HG03025 (cell line): ENCODE data around the gene ATP6V1G3.
A peak's percentile ranks its signal among the peaks of the same experiment; 100 is the strongest.
"Not testable (repeated sequence)": the region's sequence is repeated elsewhere in the genome, so short reads cannot be mapped to it uniquely, and the experiment has no call there.

Experiments used
- ATAC-seq: cut with Tn5 transposase; IDR thresholded peaks from one replicate; pipeline ENCODE4 v1.9.1; 2021; ENCODE audit warnings: mild to moderate bottlenecking, moderate library complexity; ENCODE audit not compliant: unreplicated experiment, low FRiP score

The ATP6V1G3 gene

GRCh38 chr1:198543670-198544260 is 3.3 kb upstream of the ATP6V1G3 start:
- ATAC-seq: peak; percentile 87

- ATAC-seq: no peak
Observed at GRCh38 chr1:198542632-198543031, 2.2 kb upstream of the ATP6V1G3 start.

GRCh38 chr1:198541737-198542136 is 1.3 kb upstream of the ATP6V1G3 start:
- no peak for ATAC-seq

- ATAC-seq: no peak
Observed at GRCh38 chr1:198538579-198539364, 1.7 kb downstream of the ATP6V1G3 start.

- ATAC-seq: no peak
Observed at GRCh38 chr1:198535631-198536030, 4.8 kb downstream of the ATP6V1G3 start.

GRCh38 chr1:198534548-198535418 is 5.7 kb downstream of the ATP6V1G3 start:
- ATAC-seq: no peak

GRCh38 chr1:198531891-198532290 is 8.6 kb downstream of the ATP6V1G3 start:
- no peak for ATAC-seq

- ATAC-seq: no peak
Observed at GRCh38 chr1:198530953-198531352, 9.5 kb downstream of the ATP6V1G3 start.

GRCh38 chr1:198529414-198529813 is 11.1 kb downstream of the ATP6V1G3 start:
- ATAC-seq: no peak

GRCh38 chr1:198528364-198528763 is 12.1 kb downstream of the ATP6V1G3 start:
- no peak for ATAC-seq

GRCh38 chr1:198524556-198524955 is 15.9 kb downstream of the ATP6V1G3 start:
- no peak for ATAC-seq

- ATAC-seq: not testable (repeated sequence)
Observed at GRCh38 chr1:198524127-198524526, 16.4 kb downstream of the ATP6V1G3 start.

GRCh38 chr1:198523182-198523950 is 17.1 kb downstream of the ATP6V1G3 start:
- ATAC-seq: no peak

- no peak for ATAC-seq
Observed at GRCh38 chr1:198520524-198521254, 19.8 kb downstream of the ATP6V1G3 start.

GRCh38 chr1:198519639-198520501 is 20.6 kb downstream of the ATP6V1G3 start:
- no peak for ATAC-seq

GRCh38 chr1:198517623-198518199 is 22.8 kb downstream of the ATP6V1G3 start:
- ATAC-seq: no peak

- ATAC-seq: no peak
Observed at GRCh38 chr1:198500096-198500495, 40.4 kb downstream of the ATP6V1G3 start.

GRCh38 chr1:198499588-198499987 is 40.9 kb downstream of the ATP6V1G3 start:
- no peak for ATAC-seq
